Measurements from ENCODE around the gene PRDM12.

Gene PRDM12

GRCh38 chr9:130689937-130690700 is 25.7 kb downstream of the PRDM12 start:
- no peak for DNase-seq (ENCODE audit: low read depth)

GRCh38 chr9:130692321-130692720 is 27.9 kb downstream of the PRDM12 start:
- no peak for DNase-seq (ENCODE audit: low read depth)

GRCh38 chr9:130693101-130693425 is 28.7 kb downstream of the PRDM12 start:
- no peak for DNase-seq (ENCODE audit: low read depth)

DNA sequence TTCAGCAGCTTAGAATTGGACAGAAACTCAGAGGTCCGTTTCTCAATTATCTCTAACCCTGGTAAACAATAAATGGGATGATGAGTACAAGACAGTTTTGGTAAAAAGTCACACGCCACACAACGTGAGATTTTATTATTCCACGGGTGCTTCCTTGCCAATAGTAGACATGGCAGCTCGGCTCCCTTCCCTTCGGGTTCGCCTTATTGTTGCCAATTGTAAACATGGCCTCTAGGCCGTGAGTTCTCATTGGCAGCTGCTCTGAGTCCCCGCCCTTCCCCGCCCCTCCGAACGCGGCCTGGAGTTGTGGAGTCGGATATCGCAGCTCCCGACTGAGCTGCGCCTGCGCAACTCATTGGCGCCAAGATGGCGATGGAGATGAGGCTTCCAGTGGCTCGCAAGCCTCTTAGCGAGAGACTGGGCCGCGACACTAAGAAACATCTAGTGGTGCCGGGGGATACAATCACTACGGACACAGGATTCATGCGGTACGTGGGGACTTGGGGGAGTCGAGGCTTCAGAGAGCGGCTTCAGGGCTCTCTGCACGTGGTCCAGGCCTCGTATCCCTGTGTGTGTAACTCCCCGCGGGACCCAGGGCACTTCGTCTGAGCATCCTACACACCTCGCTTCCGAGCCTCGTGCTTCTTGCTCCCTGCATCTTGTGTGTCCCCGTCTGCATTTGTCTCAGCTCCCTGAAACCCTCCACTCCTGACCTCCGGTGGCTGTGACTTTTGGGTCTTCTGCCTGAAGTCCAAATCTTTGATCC is 29.2 kb downstream of the PRDM12 start, which contains the start of gene EXOSC2:
TSS of gene EXOSC2 (plus strand) at position 355 of the 766 bp plus-strand sequence. CDS start at position 367, 12 bp downstream.
- DNase-seq (ENCODE audit: low read depth) = peak; percentile 95

- no peak for DNase-seq (ENCODE audit: low read depth)
Measured at GRCh38 chr9:130694205-130694604, 29.8 kb downstream of the PRDM12 start.

DNA sequence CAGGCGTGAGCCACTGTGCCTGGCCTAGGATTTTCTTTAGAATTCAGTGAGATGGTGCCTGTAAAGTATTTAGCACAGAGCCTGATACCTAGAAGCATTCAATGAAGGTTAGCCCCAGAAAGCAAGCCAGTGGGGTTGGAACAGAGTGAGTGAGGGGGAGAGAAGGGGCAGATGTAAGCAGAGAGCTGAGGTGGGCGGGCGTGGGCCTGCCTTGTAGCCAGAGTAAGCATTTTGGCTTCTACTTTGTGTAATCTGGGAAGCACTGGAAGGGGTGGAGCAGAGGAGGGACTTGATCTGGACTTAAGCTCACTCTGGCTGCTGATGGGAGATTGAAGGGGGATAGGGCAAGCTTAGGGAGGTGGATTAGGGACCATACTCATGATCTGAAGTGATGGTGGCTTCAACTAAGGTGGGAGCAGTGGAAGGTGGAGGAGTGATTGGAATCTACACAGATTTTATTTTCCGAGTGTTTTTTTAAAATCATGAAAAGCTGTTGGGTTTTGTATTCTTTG is 31.8 kb downstream of the PRDM12 start:
- DNase-seq (ENCODE audit: low read depth) = no peak

GRCh38 chr9:130696996-130697395 is 32.6 kb downstream of the PRDM12 start:
- DNase-seq (ENCODE audit: low read depth) = no peak

DNA sequence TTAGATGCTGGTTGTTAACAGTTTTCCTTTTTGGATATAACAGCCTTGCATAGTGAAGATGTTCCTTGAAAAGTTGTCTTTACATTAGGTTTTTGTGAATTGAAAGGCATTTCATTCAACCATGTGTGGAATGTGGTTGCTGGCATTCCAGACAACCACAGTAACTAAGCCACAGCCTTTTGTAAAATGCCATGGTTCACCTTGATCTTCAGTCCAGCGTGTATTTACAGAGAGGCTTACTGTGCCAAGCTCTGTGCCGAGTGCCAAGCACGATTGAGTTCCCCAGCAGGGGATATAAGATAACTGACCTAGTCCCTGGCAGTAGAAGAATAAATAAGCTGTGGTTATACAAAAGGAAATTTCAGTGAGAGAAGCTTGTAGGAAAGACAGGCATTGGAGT is 34.1 kb downstream of the PRDM12 start:
- DNase-seq (ENCODE audit: low read depth) = no peak

DNA sequence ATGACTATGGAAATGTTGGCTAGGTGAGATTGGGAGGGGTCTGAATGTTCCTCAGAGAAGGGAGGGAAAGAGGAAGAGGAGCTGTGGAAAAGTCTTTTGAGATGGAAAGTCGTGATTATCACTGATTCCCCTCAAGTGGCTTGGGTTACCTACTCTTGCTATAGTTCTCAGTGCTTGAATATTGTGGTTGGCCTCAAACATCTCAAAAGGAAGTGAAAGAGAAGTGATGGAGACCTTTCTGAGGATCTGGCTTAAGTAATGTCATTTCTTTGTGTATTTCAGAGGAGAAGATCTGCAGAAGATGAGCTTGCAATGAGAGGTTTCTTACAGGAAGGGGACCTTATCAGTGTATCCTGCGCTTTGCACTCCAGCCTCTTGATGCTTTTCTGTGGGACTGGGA is 34.7 kb downstream of the PRDM12 start:
- DNase-seq (ENCODE audit: low read depth) = no peak

- peak; percentile 43 for DNase-seq (ENCODE audit: low read depth)
Measured at GRCh38 chr9:130701059-130702022, 36.9 kb downstream of the PRDM12 start.

DNA sequence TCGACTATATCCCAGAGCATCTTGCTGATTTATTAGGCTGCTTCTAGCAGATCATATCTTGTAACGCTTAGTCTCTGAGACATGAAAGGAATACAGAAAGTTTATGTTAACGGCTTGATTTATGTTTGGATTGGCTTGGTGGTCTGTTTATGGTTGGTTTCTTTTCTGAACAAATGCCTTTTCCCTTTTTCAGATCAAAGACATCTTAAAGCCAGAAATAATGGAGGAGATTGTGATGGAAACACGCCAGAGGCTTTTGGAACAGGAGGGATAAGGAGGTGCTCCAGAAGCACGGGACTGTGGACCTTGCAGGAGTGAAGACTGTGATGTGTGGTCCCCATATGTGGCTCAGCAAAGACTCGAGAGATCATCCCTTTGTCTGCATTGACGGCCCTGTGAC is 39.1 kb downstream of the PRDM12 start:
- no peak for DNase-seq (ENCODE audit: low read depth)

DNA sequence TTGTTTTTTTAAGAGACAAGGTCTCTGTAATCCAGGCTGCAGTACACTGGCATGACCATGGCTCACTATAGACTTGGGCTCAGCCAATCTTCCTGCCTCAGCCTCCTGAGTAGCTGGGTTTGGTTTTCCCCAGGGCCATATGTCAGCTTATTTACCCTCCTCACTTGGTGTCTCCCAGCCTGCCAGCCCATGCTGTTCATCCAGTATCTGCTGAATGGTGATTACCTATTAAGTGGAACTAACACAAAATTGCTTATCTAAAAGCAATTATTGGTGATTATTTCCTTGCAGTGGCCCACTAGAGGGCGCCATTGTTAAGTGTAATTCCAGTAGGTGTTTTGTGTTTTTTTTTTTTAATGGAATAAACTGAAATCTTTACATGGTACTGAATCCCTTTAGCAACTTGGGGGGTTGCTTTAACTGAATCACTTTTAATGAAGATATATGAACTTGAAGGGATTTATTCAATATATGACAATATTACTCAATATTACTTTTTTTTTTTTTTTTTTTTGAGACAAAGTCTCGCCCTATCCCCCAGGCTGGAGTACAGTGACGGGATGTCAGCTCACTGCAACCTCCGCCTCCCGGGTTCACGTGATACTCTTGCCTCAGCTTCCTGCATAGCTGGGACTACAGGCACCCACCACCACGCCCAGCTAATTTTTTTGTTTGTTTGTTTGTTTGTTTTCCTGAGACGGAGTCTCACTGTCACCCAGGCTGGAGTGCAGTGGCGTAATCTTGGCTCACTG is 43.0 kb downstream of the PRDM12 start:
- DNase-seq (ENCODE audit: low read depth) = peak; percentile 43

- no peak for DNase-seq (ENCODE audit: low read depth)
Measured at GRCh38 chr9:130710822-130711352, 46.5 kb downstream of the PRDM12 start.

DNA sequence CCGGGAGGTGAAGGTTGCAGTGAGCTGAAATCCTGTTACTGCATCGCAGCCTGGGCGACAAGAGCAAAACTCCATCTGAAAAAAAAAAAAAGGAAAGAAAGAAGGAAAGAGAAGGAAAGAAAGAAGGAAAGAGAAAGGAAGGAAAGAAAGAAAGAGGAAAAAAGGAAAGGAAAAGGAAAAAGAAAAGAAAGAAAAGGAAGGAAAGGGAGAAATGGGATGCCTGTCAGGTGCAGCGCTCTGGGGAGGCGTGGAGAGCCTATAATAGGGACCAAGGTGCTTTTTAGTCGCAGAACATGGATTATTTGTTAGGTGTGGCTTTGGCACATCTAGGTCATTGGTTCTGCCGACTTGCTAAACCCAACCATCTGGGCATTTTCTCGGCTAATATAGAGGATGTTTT is 47.1 kb downstream of the PRDM12 start:
- no peak for DNase-seq (ENCODE audit: low read depth)

DNA sequence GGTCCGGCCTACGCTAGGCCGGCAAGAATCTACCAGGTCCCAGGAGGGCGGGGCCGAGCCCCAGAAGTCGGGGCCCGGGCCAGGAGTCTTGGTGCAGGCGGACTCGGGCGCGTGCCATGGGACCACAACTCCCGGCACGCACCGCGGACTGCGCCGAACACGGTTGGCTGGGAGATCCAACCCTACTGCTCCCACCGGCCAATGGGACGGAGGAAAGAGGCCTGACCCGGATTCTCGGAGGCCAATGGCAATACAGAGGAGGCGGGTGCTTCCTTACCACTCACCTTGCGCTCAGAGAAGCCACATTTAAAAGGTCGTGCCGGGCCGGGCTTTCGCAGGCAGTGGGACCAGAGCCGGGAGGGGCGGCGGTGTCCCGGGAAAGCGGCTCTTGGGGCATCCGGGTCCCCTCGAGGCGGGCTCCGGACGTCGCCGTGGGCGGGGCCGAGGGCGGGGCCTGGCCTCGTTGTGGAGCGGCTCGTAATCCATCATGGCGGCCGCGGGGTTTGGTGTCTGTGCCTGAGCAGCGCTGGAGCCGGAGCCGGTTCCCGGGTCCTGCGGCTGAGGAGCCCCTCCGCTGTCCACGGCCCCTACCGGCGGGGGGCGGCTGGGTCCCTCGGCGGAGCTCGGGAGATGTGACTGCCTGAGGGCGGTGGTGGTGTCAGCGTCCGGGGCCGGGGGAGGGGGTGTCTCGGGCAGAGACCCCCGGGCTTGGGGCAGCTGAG is 48.3 kb downstream of the PRDM12 start:
- peak; percentile 88 for DNase-seq (ENCODE audit: low read depth)

GRCh38 chr9:130713286-130713960 is 49.0 kb downstream of the PRDM12 start:
- DNase-seq (ENCODE audit: low read depth) = no peak

DNA sequence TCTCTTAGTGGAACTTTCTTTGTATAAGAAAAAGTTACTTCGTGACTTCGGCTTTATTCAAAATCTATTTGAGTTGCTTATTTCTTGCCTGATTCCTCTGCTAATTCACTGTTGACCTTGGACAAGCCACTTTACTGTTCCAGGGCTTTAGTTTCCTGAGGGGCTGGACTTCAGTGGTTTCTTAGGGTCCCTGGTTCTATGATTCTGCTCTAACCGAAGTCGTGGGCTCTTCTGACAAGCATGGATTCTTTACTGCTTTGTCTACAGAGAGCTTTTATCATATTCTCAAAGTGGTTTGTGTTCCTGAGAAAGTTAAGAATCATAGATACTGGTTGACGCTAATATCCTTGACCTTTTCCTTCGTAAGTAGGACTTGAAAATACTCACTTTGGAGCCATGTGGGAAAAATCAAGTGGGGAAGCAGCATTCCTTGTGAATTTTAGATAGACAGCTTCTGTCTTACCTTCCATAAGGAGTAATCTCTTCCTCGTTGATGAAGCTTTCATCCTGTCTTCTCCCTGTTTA is 50.3 kb downstream of the PRDM12 start:
- DNase-seq (ENCODE audit: low read depth) = no peak

- no peak for DNase-seq (ENCODE audit: low read depth)
Measured at GRCh38 chr9:130715270-130715669, 50.9 kb downstream of the PRDM12 start.

DNA sequence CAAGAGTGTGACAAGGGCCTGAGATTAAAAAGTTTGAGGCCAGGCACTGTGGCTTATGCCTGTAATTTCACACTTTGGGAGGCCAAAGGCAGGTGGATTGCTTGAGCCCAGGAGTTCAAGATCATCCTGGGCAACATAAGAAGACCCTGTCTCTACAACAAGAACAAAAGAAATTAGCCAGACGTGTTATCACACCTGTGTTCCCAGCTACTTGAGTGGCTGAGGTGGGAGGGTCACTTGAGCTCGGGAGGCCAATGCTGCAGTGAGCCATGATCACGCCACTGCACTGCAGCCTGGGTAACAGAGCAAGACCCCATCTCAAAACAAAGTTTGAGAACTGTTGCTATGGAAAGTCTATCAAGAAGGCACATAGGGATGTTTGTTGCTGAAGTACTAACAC is 54.2 kb downstream of the PRDM12 start:
- no peak for DNase-seq (ENCODE audit: low read depth)

- DNase-seq (ENCODE audit: low read depth) = no peak
Measured at GRCh38 chr9:130720762-130721161, 56.4 kb downstream of the PRDM12 start.
